B cell (primary cell): ENCODE results near the gene NOXO1. TPM values are rescaled to one million over a fixed set of nuclear protein-coding genes. Genes with fewer than 3 reads are reported as not detected.

Source experiments
- ATAC-seq: fragments of 200-7000 bp; cut with Tn5 transposase; one replicate; pipeline ENCODE4 v1.10.0; 2021; ENCODE audit warnings: low read depth, mild to moderate bottlenecking, moderate number of reproducible peaks, moderate library complexity
- CTCF ChIA-PET: fragments of 350-600 bp; sonication (Branson Sonifier 250); formaldehyde crosslinking; loops from one replicate; lab custom pipeline; 2021; ENCODE audit warnings: antibody characterized with exemption, inconsistent platforms; lab: Charles Lee
- POLR2A ChIA-PET: fragments of 350-600 bp; sonication (Branson Sonifier 250); formaldehyde crosslinking; loops from one replicate; lab custom pipeline; 2021; ENCODE audit warnings: antibody characterized with exemption; lab: Charles Lee
- DNase-seq: peaks from one replicate; pipeline ENCODE4 v3.0.0; 2013
- H2AFZ ChIP-seq: 2 replicates; pipeline ENCODE4 v1.6.1; 2012; ENCODE audit warnings: mild to moderate bottlenecking, low read depth, low read length; ENCODE audit not compliant: insufficient read depth, poor library complexity, severe bottlenecking
- H3K27ac ChIP-seq, 2 donors: 1 replicate in 1 of 2; 2 replicates in 1 of 2; pipeline ENCODE4 v1.5.1; 2012 to 2013; ENCODE audit warnings: low read length in 2 of 2, mild to moderate bottlenecking in 2 of 2, moderate library complexity in 1 of 2
- H3K27me3 ChIP-seq, 4 experiments: fragments of 200-600 bp in 1 of 4; sonication (generic) in 1 of 4; replicated peaks in 1 of 4; 1 replicate in 2 of 4; 2 replicates in 2 of 4; pipeline versions ENCODE4 v1.6.1 to v1.7.0; 2013 to 2016; ENCODE audit warnings: low read length in 3 of 4, mild to moderate bottlenecking in 2 of 4, mixed read lengths in 1 of 4, moderate library complexity in 1 of 4; ENCODE audit not compliant: insufficient read depth in 4 of 4, control insufficient read depth in 3 of 4; ENCODE audit errors: control extremely low read depth in 1 of 4
- H3K36me3 ChIP-seq, 2 experiments: replicated peaks in 1 of 2; 1 replicate in 1 of 2; 2 replicates in 1 of 2; pipeline versions ENCODE4 v1.6.1 to v1.7.1; 2013; ENCODE audit warnings: low read length in 1 of 2; ENCODE audit not compliant: insufficient read depth in 2 of 2, control insufficient read depth in 1 of 2; ENCODE audit errors: control extremely low read depth in 1 of 2, extremely low read depth in 1 of 2
- H3K4me1 ChIP-seq, 2 donors: fragments of 200-600 bp in 1 of 2; sonication (generic) in 1 of 2; 1 replicate in 1 of 2; 2 replicates in 1 of 2; pipeline versions ENCODE4 v1.5.1 to v1.6.1; 2013 to 2017; ENCODE audit warnings: low read length in 2 of 2; ENCODE audit not compliant: control insufficient read depth in 2 of 2, insufficient read depth in 2 of 2
- H3K4me2 ChIP-seq: replicated peaks from 2 replicates; pipeline ENCODE3; 2012; ENCODE audit warnings: mild to moderate bottlenecking, low read depth, low read length; ENCODE audit not compliant: poor library complexity, severe bottlenecking
- H3K4me3 ChIP-seq, 5 experiments: fragments of 200-600 bp in 1 of 5; sonication (generic) in 1 of 5; 1 replicate in 3 of 5; 2 replicates in 2 of 5; pipeline versions ENCODE4 v1.5.1 to v1.7.0; 2011 to 2016; ENCODE audit warnings: low read length in 4 of 5, mild to moderate bottlenecking in 4 of 5, low read depth in 2 of 5, control low read depth in 1 of 5, moderate library complexity in 1 of 5; ENCODE audit not compliant: insufficient read depth in 1 of 5; ENCODE audit errors: control extremely low read depth in 1 of 5, extremely low read depth in 1 of 5
- H3K79me2 ChIP-seq: fragments of 200-600 bp; sonication (generic); one replicate; pipeline ENCODE4 v1.6.0; 2016; ENCODE audit warnings: low read length; ENCODE audit not compliant: control insufficient read depth, insufficient read depth
- H3K9ac ChIP-seq: fragments of 200-600 bp; sonication (generic); 2 replicates; pipeline ENCODE4 v1.6.1; 2017; ENCODE audit warnings: mild to moderate bottlenecking, low read length, moderate library complexity
- H3K9me3 ChIP-seq, 3 donors: one replicate each; pipeline versions ENCODE4 v1.6.1 to v1.7.1; 2013; ENCODE audit warnings: low read length in 2 of 3; ENCODE audit not compliant: control insufficient read depth in 2 of 3, insufficient read depth in 1 of 3; ENCODE audit errors: control extremely low read depth in 1 of 3
- H4K20me1 ChIP-seq: 2 replicates; pipeline ENCODE4 v1.6.0; 2012; ENCODE audit warnings: mild to moderate bottlenecking, low read length; ENCODE audit not compliant: insufficient read depth, control insufficient read depth, poor library complexity, severe bottlenecking
- H3K27ac Mint-ChIP-seq: one replicate; pipeline ENCODE4 v1.8.0; 2021; ENCODE audit warnings: mixed read lengths
- H3K27me3 Mint-ChIP-seq: one replicate; pipeline ENCODE4 v1.8.0; 2021; ENCODE audit warnings: mixed read lengths
- H3K4me1 Mint-ChIP-seq: one replicate; pipeline ENCODE4 v1.8.0; 2021; ENCODE audit warnings: mixed read lengths
- H3K4me3 Mint-ChIP-seq: one replicate; pipeline ENCODE4 v1.8.0; 2021; ENCODE audit warnings: mixed read lengths
- H3K9me3 Mint-ChIP-seq: one replicate; pipeline ENCODE4 v1.8.0; 2022; ENCODE audit warnings: mixed read lengths; ENCODE audit not compliant: insufficient read depth
- EZH2 ChIP-seq: IDR thresholded peaks from 2 replicates; pipeline ENCODE4 v1.6.1; 2012; ENCODE audit warnings: borderline replicate concordance, low read depth, mild to moderate bottlenecking, moderate library complexity, low read length; ENCODE audit not compliant: insufficient read depth, poor library complexity, severe bottlenecking
- WGBS: methylation state at CpG from one replicate; pipeline ENCODE4 v1.1.5; 2013; ENCODE audit warnings: missing lambda C conversion rate; ENCODE audit not compliant: insufficient coverage; 5-methylcytosine and 5-hydroxymethylcytosine counted together
- intact Hi-C: fragments of 100-400 bp; cut with micrococcal nuclease; formaldehyde crosslinking; loops from one replicate; pipeline ENCODE4 v1.10.0; 2022
- polyA plus RNA-seq: library from polyadenylated mRNA; depleted of rRNA; stranded (reverse); fragments of >200 nt; gene quantifications from 2 replicates; pipeline ENCODE4 v1.2.3, GENCODE V29; 2012
- total RNA-seq, 2 donors: library from RNA; stranded (reverse); fragments of 120-200 nt in 1 of 2; gene quantifications; 1 replicate in 1 of 2; 2 replicates in 1 of 2; pipeline versions ENCODE4 v1.2.3 to v1.2.4, GENCODE V29; 2013 to 2022
- TF ChIP-seq, protein P1 (sequence below): fragments of 200-600 bp; IDR thresholded peaks from one replicate; pipeline ENCODE4 v1.8.0; 2022; ENCODE audit warnings: antibody characterized with exemption, mild to moderate bottlenecking

NOXO1 gene
- total and polyA plus RNA-seq, 2 donors (not counting 1 experiment from before 2014, with no cell fraction given) = 0.30 to 0.74 TPM

DNA sequence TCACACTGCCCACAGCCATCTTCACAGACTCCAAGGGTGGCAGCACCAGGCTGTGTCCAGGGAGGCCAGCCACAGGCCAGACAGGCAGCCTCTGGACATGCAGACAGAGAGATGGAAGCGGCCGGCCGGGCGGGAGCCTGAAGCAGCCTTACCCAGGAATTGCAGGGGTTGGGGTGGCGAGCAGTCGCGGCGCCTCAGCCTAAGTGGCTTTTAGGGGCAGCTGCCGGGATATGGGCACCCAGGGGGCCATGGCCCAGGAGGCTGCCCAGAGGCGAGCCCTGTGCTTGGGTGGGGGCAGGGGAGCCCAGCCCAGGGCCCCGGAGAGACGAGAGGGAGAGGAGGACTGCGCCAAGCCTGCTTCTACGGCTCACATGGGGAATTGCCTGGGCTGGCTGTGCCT lies 44.0 kb upstream of the NOXO1 start:
- Histone ChIP-seq H2AFZ (no peak overlapping the region), H3K27me3 (peaks cover 0 to 56% (median 22%) of the 10 kb centered on the region in 4 experiments), H4K20me1 (no peaks in the 10 kb centered on the region), H3K4me1 (peaks cover 28 to 30% of the 10 kb centered on the region in 2 donors), H3K27ac (no peak overlapping the region), H3K79me2 (no peaks in the 10 kb centered on the region), H3K4me3 (no peak overlapping the region), H3K36me3 (no peaks in the 10 kb centered on the region), H3K9ac (no peak overlapping the region), H3K9me3 (no peaks in the 10 kb centered on the region), H3K4me2 (no peak overlapping the region)
- Mint-ChIP-seq H3K4me1 (peaks cover 19% of the 10 kb centered on the region), H3K9me3 (no peaks in the 10 kb centered on the region), H3K4me3 (peak overlapping the region; percentile 56), H3K27ac (no peak overlapping the region), H3K27me3 (peaks cover 21% of the 10 kb centered on the region)
- intact Hi-C loops = loop anchor here (10.0 kb wide), 2 partner anchors 230 to 480 kb away; partner anchors contain the start of gene ECI1
- WGBS = 100% methylated on average over 14 of the region's 14 CpGs
- ATAC-seq (no peak), DNase-seq (no peak)
- CTCF ChIA-PET = interaction anchor here (2.7 to 4.7 kb wide), 2 partner anchors 115 to 129 kb away, joined by 24 to 35 read pairs; partner anchors contain the start of gene TRAF7
- POLR2A ChIA-PET = no interaction called here
- no peak for TF ChIP-seq EZH2
- TF ChIP-seq, protein P1, sequence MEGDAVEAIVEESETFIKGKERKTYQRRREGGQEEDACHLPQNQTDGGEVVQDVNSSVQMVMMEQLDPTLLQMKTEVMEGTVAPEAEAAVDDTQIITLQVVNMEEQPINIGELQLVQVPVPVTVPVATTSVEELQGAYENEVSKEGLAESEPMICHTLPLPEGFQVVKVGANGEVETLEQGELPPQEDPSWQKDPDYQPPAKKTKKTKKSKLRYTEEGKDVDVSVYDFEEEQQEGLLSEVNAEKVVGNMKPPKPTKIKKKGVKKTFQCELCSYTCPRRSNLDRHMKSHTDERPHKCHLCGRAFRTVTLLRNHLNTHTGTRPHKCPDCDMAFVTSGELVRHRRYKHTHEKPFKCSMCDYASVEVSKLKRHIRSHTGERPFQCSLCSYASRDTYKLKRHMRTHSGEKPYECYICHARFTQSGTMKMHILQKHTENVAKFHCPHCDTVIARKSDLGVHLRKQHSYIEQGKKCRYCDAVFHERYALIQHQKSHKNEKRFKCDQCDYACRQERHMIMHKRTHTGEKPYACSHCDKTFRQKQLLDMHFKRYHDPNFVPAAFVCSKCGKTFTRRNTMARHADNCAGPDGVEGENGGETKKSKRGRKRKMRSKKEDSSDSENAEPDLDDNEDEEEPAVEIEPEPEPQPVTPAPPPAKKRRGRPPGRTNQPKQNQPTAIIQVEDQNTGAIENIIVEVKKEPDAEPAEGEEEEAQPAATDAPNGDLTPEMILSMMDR = no peak

DNA sequence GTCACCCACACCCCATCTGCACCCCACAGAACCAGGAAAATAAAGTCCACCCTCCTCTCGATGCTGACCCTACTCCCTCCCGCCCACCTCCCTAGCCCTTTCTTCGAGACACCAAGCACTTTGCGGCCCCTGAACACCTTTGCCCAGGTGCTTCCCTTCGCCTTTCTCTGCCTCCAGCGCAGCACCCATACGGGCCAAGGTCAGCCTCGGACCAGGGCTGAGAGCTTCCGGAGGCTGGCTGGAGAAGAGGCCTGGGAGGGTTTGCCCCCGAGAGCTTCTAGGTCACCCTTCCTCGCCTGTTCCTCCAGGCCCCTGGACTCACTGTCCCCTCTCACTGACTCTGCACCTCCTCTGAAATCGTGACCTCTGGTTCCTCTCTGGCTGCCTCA lies 42.8 kb upstream of the NOXO1 start:
- intact Hi-C loops = loop anchor here (10.0 kb wide), 2 partner anchors 231 to 481 kb away; partner anchors contain the start of gene ECI1
- Histone ChIP-seq H3K9me3 (no peaks in the 10 kb centered on the region), H3K27ac (no peak overlapping the region), H3K27me3 (peaks cover 0 to 63% (median 26%) of the 10 kb centered on the region in 4 experiments), H3K36me3 (no peaks in the 10 kb centered on the region), H2AFZ (no peak overlapping the region), H4K20me1 (no peaks in the 10 kb centered on the region), H3K79me2 (no peaks in the 10 kb centered on the region), H3K4me1 (peaks cover 34 to 41% of the 10 kb centered on the region in 2 donors), H3K9ac (no peak overlapping the region), H3K4me3 (no peak overlapping the region), H3K4me2 (no peak overlapping the region)
- Mint-ChIP-seq H3K9me3 (no peaks in the 10 kb centered on the region), H3K27me3 (peaks cover 24% of the 10 kb centered on the region), H3K4me1 (peaks cover 19% of the 10 kb centered on the region), H3K4me3 (peak overlapping the region; percentile 55), H3K27ac (peak overlapping the region; percentile 61)
- WGBS = 95% methylated on average over 12 of the region's 12 CpGs
- POLR2A ChIA-PET = no interaction called here
- DNase-seq (no peak), ATAC-seq (no peak)
- no peak for TF ChIP-seq EZH2
- TF ChIP-seq, protein P1 = no peak
- CTCF ChIA-PET = interaction anchor here (1.0 to 4.7 kb wide), 4 partner anchors 24 to 130 kb away, joined by 3 to 35 read pairs (median 15); partner anchors contain the start of genes NTHL1, RAB26, TRAF7 and TSC2
